ENCODE results near the gene P4HA1. TPM values are rescaled to one million over a fixed set of nuclear protein-coding genes. Genes with fewer than 3 reads are reported as not detected.

P4HA1 gene
- total RNA-seq, 1 experiment from 2014 or later: 181 TPM

- CTCF ChIA-PET: interaction anchor here (0.6 to 1.1 kb wide), 5 partner anchors 13 to 70 kb away, joined by 3 to 11 read pairs (median 3); partner anchors contain the start of gene P4HA1
- BruUV-seq (replicated peaks): TSS peak; percentile 1
These were observed 35.4 kb upstream of the P4HA1 start for GRCh38 chr10:73131913-73132686.

GRCh38 chr10:73131301-73131700, 34.6 kb upstream of the P4HA1 start:
- H3K27ac ChIP-seq (ENCODE audit: low read length): peak overlapping the region; percentile 72
- peaks cover 18% of the 10 kb centered on the region for H4K20me1 ChIP-seq (ENCODE audit: low read length)
- peak overlapping the region; percentile 1; the same call in 1 of the 2 replicates for H3K4me3 ChIP-seq (ENCODE audit: low read length)
- POLR2A ChIA-PET (ENCODE audit: unreplicated experiment): interaction anchor here (0.6 to 1.0 kb wide), 2 partner anchors 32 to 35 kb away, joined by 4 to 13 read pairs; partner anchors contain the start of gene P4HA1
- ATAC-seq (peak; percentile 96), DNase-seq (peak; percentile 100)
- BruUV-seq (replicated peaks): no TSS peak
- CTCF ChIA-PET: interaction anchor here (0.7 to 1.1 kb wide), 5 partner anchors 14 to 35 kb away, joined by 3 to 11 read pairs (median 3); partner anchors contain the start of gene P4HA1
- H3K9ac ChIP-seq (ENCODE audit: low read length): peak overlapping the region; percentile 23
- peaks cover 21% of the 10 kb centered on the region for H3F3A ChIP-seq (ENCODE audit: low read length, unreplicated experiment)
- H2AFZ ChIP-seq (ENCODE audit: low read length): no peak overlapping the region
- H3K27me3 ChIP-seq (ENCODE audit: low read length): no peaks in the 10 kb centered on the region
- H3K4me1 ChIP-seq (ENCODE audit: insufficient read depth, low read length): peaks cover 29% of the 10 kb centered on the region
- TF ChIP-seq CTCF (conservative IDR thresholded peaks at IDR 0.05; ENCODE audit: low read depth, low read length) (no peak), EZH2phosphoT487 (IDR thresholded peaks at IDR 0.05; ENCODE audit: borderline replicate concordance, low read length) (no peak), EZH2 (IDR thresholded peaks at IDR 0.05; ENCODE audit: low read length, unreplicated experiment) (no peak)
- 0 out of 2 replicates have a peak, but pooled peaks cover 4% of the 10 kb centered on the region for H3K79me2 ChIP-seq (ENCODE audit: low read length)
- H3K4me2 ChIP-seq (ENCODE audit: low read length): peak overlapping the region; percentile 52
- H3K9me2 ChIP-seq (replicated peaks; ENCODE audit: low read length): no peaks in the 10 kb centered on the region
- no peaks in the 10 kb centered on the region for H3K9me3 ChIP-seq (ENCODE audit: low read length)
- intact Hi-C loops (cut with micrococcal nuclease): loop anchor here (1.0 kb wide), 3 partner anchors 13 to 35 kb away; partner anchors contain the start of gene P4HA1
- peaks cover 63% of the 10 kb centered on the region for H3K36me3 ChIP-seq (ENCODE audit: low read depth, low read length)

More at GRCh38 chr10:73131913-73132686, 35.4 kb upstream of the P4HA1 start:
- peak; percentile 47 for DNase-seq
- Histone ChIP-seq H3K4me2 (ENCODE audit: low read length) (peak overlapping the region; percentile 52), H4K20me1 (ENCODE audit: low read length) (peaks cover 18% of the 10 kb centered on the region), H3K9ac (ENCODE audit: low read length) (peak overlapping the region; percentile 23), H3F3A (ENCODE audit: low read length, unreplicated experiment) (peaks cover 21% of the 10 kb centered on the region), H3K27me3 (ENCODE audit: low read length) (no peaks in the 10 kb centered on the region), H3K27ac (ENCODE audit: low read length) (peak overlapping the region; percentile 72), H3K9me2 (replicated peaks; ENCODE audit: low read length) (no peaks in the 10 kb centered on the region), H3K9me3 (ENCODE audit: low read length) (no peaks in the 10 kb centered on the region), H2AFZ (ENCODE audit: low read length) (no peak overlapping the region), H3K36me3 (ENCODE audit: low read depth, low read length) (peaks cover 67% of the 10 kb centered on the region), H3K4me1 (ENCODE audit: insufficient read depth, low read length) (peaks cover 28% of the 10 kb centered on the region), H3K79me2 (ENCODE audit: low read length) (0 out of 2 replicates have a peak, but pooled peaks cover 4% of the 10 kb centered on the region), H3K4me3 (ENCODE audit: low read length) (peak overlapping the region; percentile 1; the same call in 1 of the 2 replicates)
- intact Hi-C loops (cut with micrococcal nuclease): loop anchor here (1.0 to 2.0 kb wide), 4 partner anchors 14 to 36 kb away; partner anchors contain the start of gene P4HA1
- ATAC-seq: peak; percentile 1
- TF ChIP-seq EZH2 (IDR thresholded peaks at IDR 0.05; ENCODE audit: low read length, unreplicated experiment) (no peak), CTCF (conservative IDR thresholded peaks at IDR 0.05; ENCODE audit: low read depth, low read length) (no peak), EZH2phosphoT487 (IDR thresholded peaks at IDR 0.05; ENCODE audit: borderline replicate concordance, low read length) (no peak)
- POLR2A ChIA-PET (ENCODE audit: unreplicated experiment): interaction anchor here (0.6 to 1.0 kb wide), 3 partner anchors 31 to 442 kb away, joined by 3 to 13 read pairs (median 4); partner anchors contain the start of gene P4HA1

All from PC-3 (cell line).